ENCODE data around the gene BRINP3.

The BRINP3 gene

GRCh38 chr1:190104961-190105360, 372.7 kb downstream of the BRINP3 start:
- no peak for DNase-seq (ENCODE audit: low read depth)

- DNase-seq (ENCODE audit: low read depth) = no peak
Observed at GRCh38 chr1:190102757-190103326, 374.8 kb downstream of the BRINP3 start.

GRCh38 chr1:190101756-190102155, 375.9 kb downstream of the BRINP3 start:
- DNase-seq (ENCODE audit: low read depth) = no peak

- DNase-seq (ENCODE audit: low read depth) = no peak
Observed at GRCh38 chr1:190098756-190099155, 378.9 kb downstream of the BRINP3 start.

GRCh38 chr1:190098107-190098506, 379.6 kb downstream of the BRINP3 start:
- DNase-seq (ENCODE audit: low read depth) = no peak

GRCh38 chr1:190095596-190095995, 382.1 kb downstream of the BRINP3 start:
- no peak for DNase-seq (ENCODE audit: low read depth)

GRCh38 chr1:190084552-190084951, 393.1 kb downstream of the BRINP3 start:
- DNase-seq (ENCODE audit: low read depth) = no peak

- DNase-seq (ENCODE audit: low read depth) = no peak
Observed at GRCh38 chr1:190068304-190068703, 409.4 kb downstream of the BRINP3 start.

GRCh38 chr1:190067592-190067991, 410.1 kb downstream of the BRINP3 start:
- no peak for DNase-seq (ENCODE audit: low read depth)

GRCh38 chr1:190066011-190066410, 411.7 kb downstream of the BRINP3 start:
- no peak for DNase-seq (ENCODE audit: low read depth)

GRCh38 chr1:190049314-190049713, 428.4 kb downstream of the BRINP3 start:
- no peak for DNase-seq (ENCODE audit: low read depth)
